Measurements from ENCODE around the gene ASB18. TPM values are rescaled to one million over a fixed set of nuclear protein-coding genes. Genes with fewer than 3 reads are reported as not detected.

The ASB18 gene
- total RNA-seq, 2 donors from 2014 or later, result not detected

DNA sequence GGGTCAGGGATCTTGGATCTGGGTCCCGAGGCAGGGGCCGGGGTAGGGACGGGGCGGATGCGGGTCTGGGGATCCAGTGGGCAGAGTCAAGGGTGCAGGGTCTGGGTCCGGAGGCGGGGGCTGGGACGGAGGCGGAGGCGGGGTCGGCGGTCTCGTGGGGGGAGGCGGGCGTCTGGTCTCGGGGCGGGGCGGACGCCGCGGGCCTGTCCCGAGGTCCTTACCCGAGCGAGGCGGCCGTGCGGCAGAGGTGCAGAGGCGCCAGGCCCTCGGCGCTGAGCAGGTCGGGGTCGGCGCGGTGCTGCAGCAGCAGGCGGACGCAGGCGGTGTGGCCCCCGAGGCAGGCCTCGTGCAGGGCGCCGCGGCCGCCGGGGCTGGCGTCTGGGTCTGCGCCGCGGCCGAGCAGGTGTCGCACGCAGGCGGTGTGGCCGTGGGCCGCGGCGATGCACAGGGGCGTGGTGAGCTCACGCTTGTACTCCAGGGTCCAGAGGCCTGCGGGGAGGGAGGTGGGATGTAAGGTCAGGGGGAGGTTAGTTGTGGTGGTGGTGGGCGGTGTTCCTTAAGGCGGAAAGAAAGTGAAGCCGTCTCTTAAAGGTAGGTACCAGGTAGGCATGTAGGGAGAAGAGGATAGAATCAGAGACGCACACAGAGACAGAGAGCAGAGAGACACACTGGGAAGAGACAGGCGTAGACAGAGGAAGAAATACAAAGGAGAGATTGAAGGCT lies 26.6 kb downstream of the ASB18 start:
- Mint-ChIP-seq H3K36me3 (ENCODE audit: low read depth) (no peaks in the 10 kb centered on the region), H3K4me3 (peak overlapping the region; percentile 51), H3K27me3 (ENCODE audit: insufficient read depth) (peaks cover 78% of the 10 kb centered on the region), H3K4me1 (peaks cover 10% of the 10 kb centered on the region), H3K27ac (no peak overlapping the region), H3K9me3 (no peaks in the 10 kb centered on the region)
- Histone ChIP-seq H3K36me3 (ENCODE audit: control insufficient read depth, insufficient read depth, low read length) (no peaks in the 10 kb centered on the region), H3K27ac (ENCODE audit: low read depth, low read length) (no peak overlapping the region), H3K27me3 (ENCODE audit: control insufficient read depth, insufficient read depth, low read length, poor library complexity, severe bottlenecking) (peaks cover 74% of the 10 kb centered on the region), H3K4me3 (ENCODE audit: low read length) (no peak overlapping the region), H3K9ac (ENCODE audit: extremely low read depth, low read length, poor library complexity, severe bottlenecking) (no peak overlapping the region), H3K4me1 (ENCODE audit: control insufficient read depth, insufficient read depth, low read length) (no peaks in the 10 kb centered on the region), H3K9me3 (ENCODE audit: control insufficient read depth, low read length) (no peaks in the 10 kb centered on the region)
- TF ChIP-seq, protein P1, sequence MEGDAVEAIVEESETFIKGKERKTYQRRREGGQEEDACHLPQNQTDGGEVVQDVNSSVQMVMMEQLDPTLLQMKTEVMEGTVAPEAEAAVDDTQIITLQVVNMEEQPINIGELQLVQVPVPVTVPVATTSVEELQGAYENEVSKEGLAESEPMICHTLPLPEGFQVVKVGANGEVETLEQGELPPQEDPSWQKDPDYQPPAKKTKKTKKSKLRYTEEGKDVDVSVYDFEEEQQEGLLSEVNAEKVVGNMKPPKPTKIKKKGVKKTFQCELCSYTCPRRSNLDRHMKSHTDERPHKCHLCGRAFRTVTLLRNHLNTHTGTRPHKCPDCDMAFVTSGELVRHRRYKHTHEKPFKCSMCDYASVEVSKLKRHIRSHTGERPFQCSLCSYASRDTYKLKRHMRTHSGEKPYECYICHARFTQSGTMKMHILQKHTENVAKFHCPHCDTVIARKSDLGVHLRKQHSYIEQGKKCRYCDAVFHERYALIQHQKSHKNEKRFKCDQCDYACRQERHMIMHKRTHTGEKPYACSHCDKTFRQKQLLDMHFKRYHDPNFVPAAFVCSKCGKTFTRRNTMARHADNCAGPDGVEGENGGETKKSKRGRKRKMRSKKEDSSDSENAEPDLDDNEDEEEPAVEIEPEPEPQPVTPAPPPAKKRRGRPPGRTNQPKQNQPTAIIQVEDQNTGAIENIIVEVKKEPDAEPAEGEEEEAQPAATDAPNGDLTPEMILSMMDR (conservative IDR thresholded peaks at IDR 0.05), result no peak
- 20 to 37% methylated on average over 17 to 64 of the region's 64 CpGs for WGBS, 2 experiments (ENCODE audit: insufficient coverage in 1 of 2, insufficient read length in 1 of 2)
- DNase-seq, result peak; percentile 77

DNA sequence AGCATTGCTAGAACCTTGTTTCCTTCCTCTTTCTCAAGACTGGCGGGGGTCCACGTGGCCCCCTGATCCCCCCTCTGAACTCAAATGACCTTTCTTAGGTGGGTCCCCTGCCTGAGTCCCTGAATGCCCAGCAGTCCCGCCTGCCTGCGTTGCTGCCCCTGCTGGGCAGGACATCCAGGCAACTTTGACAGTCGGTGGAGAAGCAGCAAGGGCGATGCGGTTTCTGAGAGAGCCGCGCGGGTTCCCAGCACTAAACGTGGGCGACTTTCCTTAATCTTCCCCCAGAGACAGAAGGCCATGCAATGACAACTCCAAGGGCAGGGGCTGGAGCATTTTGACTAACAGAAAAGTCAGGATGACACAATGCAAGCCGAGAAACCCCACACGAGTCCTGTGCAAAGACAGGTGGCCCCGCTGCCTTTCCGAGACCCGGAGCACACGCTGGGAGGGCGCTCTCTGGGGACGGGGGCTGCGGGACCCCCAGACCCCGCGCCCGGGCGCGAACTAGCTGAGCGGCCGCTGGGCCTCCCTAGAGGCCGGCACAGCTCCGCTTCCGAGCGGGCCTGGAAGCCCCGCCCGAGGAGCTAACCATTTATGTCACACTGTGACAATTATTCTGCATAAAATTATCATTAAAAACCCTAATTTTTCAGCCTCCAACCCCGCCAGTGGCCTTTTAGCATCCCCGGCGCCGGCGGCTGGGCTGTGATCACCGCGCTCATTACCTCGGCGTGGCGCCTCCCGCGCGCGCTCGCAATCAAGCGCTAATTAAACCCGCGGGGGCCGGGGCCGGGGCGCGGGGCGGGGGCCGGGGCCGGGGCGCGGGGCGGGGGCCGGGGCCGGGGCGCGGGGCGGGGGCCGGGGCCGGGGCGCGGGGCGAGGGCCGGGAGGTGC lies 27.4 kb downstream of the ASB18 start:
- 4 to 5% methylated on average over 12 to 62 of the region's 73 CpGs for WGBS, 2 experiments (ENCODE audit: insufficient coverage in 1 of 2, insufficient read length in 1 of 2)
- Histone ChIP-seq H3K27ac (ENCODE audit: low read depth, low read length) (no peak overlapping the region), H3K9me3 (ENCODE audit: control insufficient read depth, low read length) (no peaks in the 10 kb centered on the region), H3K9ac (ENCODE audit: extremely low read depth, low read length, poor library complexity, severe bottlenecking) (no peak overlapping the region), H3K4me1 (ENCODE audit: control insufficient read depth, insufficient read depth, low read length) (no peaks in the 10 kb centered on the region), H3K4me3 (ENCODE audit: low read length) (peak overlapping the region; percentile 62), H3K36me3 (ENCODE audit: control insufficient read depth, insufficient read depth, low read length) (no peaks in the 10 kb centered on the region), H3K27me3 (ENCODE audit: control insufficient read depth, insufficient read depth, low read length, poor library complexity, severe bottlenecking) (peaks cover 74% of the 10 kb centered on the region)
- TF ChIP-seq, protein P1 (conservative IDR thresholded peaks at IDR 0.05), result peak; percentile 34
- Mint-ChIP-seq H3K9me3 (no peaks in the 10 kb centered on the region), H3K27me3 (ENCODE audit: insufficient read depth) (peaks cover 78% of the 10 kb centered on the region), H3K27ac (no peak overlapping the region), H3K4me3 (peak overlapping the region; percentile 51), H3K4me1 (peaks cover 10% of the 10 kb centered on the region), H3K36me3 (ENCODE audit: low read depth) (no peaks in the 10 kb centered on the region)
- peak; percentile 51 for DNase-seq

DNA sequence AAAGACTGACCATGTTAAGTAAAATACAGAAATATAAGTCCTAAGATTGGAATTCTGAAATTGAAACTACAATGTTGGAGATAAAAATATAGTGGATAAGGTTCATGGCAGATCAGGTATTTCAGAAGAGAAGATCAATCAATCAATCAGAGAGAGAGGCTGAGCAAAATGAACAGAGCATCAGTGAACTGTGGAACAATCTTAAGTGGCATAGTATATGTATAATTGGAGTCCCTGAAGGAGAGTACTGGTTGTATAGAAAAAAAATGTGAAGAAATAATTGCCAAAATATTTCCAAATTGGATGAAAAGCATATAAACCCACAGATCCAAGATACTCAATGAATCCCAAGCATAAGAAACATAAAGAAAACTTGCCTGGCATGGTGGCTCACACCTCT lies 35.0 kb downstream of the ASB18 start:
- H3K4me1 ChIP-seq (ENCODE audit: control insufficient read depth, insufficient read depth, low read length), result no peaks in the 10 kb centered on the region
- H3K9me3 Mint-ChIP-seq, result peaks cover 29% of the 10 kb centered on the region
- no peaks in the 10 kb centered on the region for H3K36me3 ChIP-seq (ENCODE audit: control insufficient read depth, insufficient read depth, low read length)
- no peak overlapping the region for H3K4me3 Mint-ChIP-seq
- DNase-seq, result no peak
- H3K27me3 Mint-ChIP-seq (ENCODE audit: insufficient read depth), result peaks cover 22% of the 10 kb centered on the region
- no peak overlapping the region for H3K4me3 ChIP-seq (ENCODE audit: low read length)
- H3K9ac ChIP-seq (ENCODE audit: extremely low read depth, low read length, poor library complexity, severe bottlenecking), result no peak overlapping the region
- no peaks in the 10 kb centered on the region for H3K4me1 Mint-ChIP-seq
- TF ChIP-seq, protein P1 (conservative IDR thresholded peaks at IDR 0.05), result no peak
- no peak overlapping the region for H3K27ac Mint-ChIP-seq
- H3K36me3 Mint-ChIP-seq (ENCODE audit: low read depth), result no peaks in the 10 kb centered on the region
- H3K9me3 ChIP-seq (ENCODE audit: control insufficient read depth, low read length), result peaks cover 19% of the 10 kb centered on the region
- H3K27ac ChIP-seq (ENCODE audit: low read depth, low read length), result no peak overlapping the region
- H3K27me3 ChIP-seq (ENCODE audit: control insufficient read depth, insufficient read depth, low read length, poor library complexity, severe bottlenecking), result peaks cover 6% of the 10 kb centered on the region

Measured in endodermal cell (in vitro differentiated cells).